K562 (cell line): Measurements from ENCODE around the gene DZIP1.

Source experiments
- BDP1 ChIP-seq: IDR thresholded peaks from 3 replicates; pipeline ENCODE4 v1.6.1; 2011; ENCODE audit not compliant: insufficient read length, insufficient read depth
- CTCF ChIP-seq, 3 experiments: IDR thresholded peaks in 2 of 3; conservative IDR thresholded peaks in 1 of 3; 2 replicates each; pipeline ENCODE4 v1.5.1; 2011 to 2012; ENCODE audit warnings: low read length in 3 of 3, mild to moderate bottlenecking in 3 of 3, control low read depth in 2 of 3, improper control_type of control experiment in 1 of 3, inconsistent platforms in 1 of 3, low read depth in 1 of 3, mixed read lengths in 1 of 3, moderate library complexity in 1 of 3; ENCODE audit not compliant: insufficient read depth in 2 of 3
- ELF4 ChIP-seq: fragments of 450-650 bp; formaldehyde crosslinking; IDR thresholded peaks from 2 replicates; pipeline ENCODE4 v1.4.0; 2022; ENCODE audit warnings: missing genetic modification characterization
- EP300 ChIP-seq: IDR thresholded peaks from 2 replicates; pipeline ENCODE4 v1.6.1; 2012; ENCODE audit warnings: low read length, improper control_type of control experiment
- POLR2A ChIP-seq: fragments of 450-650 bp; conservative IDR thresholded peaks from 2 replicates; pipeline ENCODE4 v1.6.1; 2016

GRCh38 chr13:95647321-95647720, 2.8 kb upstream of the DZIP1 start:
- TF ChIP-seq EP300 (no peak), CTCF (IDR thresholded peaks at IDR 0.05 in 2 of 3, conservative IDR thresholded peaks at IDR 0.05 in 1 of 3; ENCODE audit: insufficient read depth in 2 of 3, low read depth in 1 of 3, low read length in 3 of 3) (no peak), ELF4 (CRISPR knock-in tag) (no peak), BDP1 (no peak), POLR2A (no peak)
